ENCODE data around the gene MLKL.

The MLKL gene

GRCh38 chr16:74700438-74701225 lies at the start of gene MLKL:
MLKL (minus strand) TSS chr16:74700862; CDS start chr16:74695757, 5,105 bp downstream.
- peak; percentile 11 to 78 for DNase-seq

GRCh38 chr16:74749291-74750055 lies 48.8 kb upstream of the MLKL start:
- DNase-seq: no peak

- no peak for DNase-seq
Observed at GRCh38 chr16:74748616-74749026, 48.0 kb upstream of the MLKL start.

- DNase-seq: no peak
Observed at GRCh38 chr16:74747716-74748615, 47.3 kb upstream of the MLKL start.

- no peak for DNase-seq
Observed at GRCh38 chr16:74745926-74746325, 45.3 kb upstream of the MLKL start.

GRCh38 chr16:74745109-74745615 lies 44.5 kb upstream of the MLKL start:
- DNase-seq: no peak

GRCh38 chr16:74744566-74744965 lies 43.9 kb upstream of the MLKL start:
- DNase-seq: no peak

GRCh38 chr16:74743668-74744299 lies 43.1 kb upstream of the MLKL start:
- DNase-seq: no peak

GRCh38 chr16:74743045-74743667 lies 42.5 kb upstream of the MLKL start:
- DNase-seq: no peak

GRCh38 chr16:74742051-74742481 lies 41.4 kb upstream of the MLKL start:
- no peak for DNase-seq

GRCh38 chr16:74740795-74741304 lies 40.2 kb upstream of the MLKL start:
- DNase-seq: no peak

- DNase-seq: no peak
Observed at GRCh38 chr16:74739275-74739674, 38.6 kb upstream of the MLKL start.

- no peak for DNase-seq
Observed at GRCh38 chr16:74738816-74739215, 38.2 kb upstream of the MLKL start.

GRCh38 chr16:74738113-74738541 lies 37.5 kb upstream of the MLKL start:
- DNase-seq: no peak

- DNase-seq: no peak
Observed at GRCh38 chr16:74737521-74737920, 36.9 kb upstream of the MLKL start.

- no peak for DNase-seq
Observed at GRCh38 chr16:74736531-74737157, 36.0 kb upstream of the MLKL start.

- no peak for DNase-seq
Observed at GRCh38 chr16:74735554-74735953, 34.9 kb upstream of the MLKL start.

- DNase-seq: no peak
Observed at GRCh38 chr16:74735162-74735452, 34.4 kb upstream of the MLKL start.

GRCh38 chr16:74734361-74735161 lies 33.9 kb upstream of the MLKL start:
- no peak for DNase-seq

- DNase-seq: no peak
Observed at GRCh38 chr16:74732707-74733350, 32.2 kb upstream of the MLKL start.

All from SW 1271 (cell line).